Measurements from ENCODE around the gene PLN. TPM values are rescaled to one million over a fixed set of nuclear protein-coding genes. Genes with fewer than 3 reads are reported as not detected.

PLN gene
- total and polyA plus RNA-seq, 10 of the 15 experiments (the other 5 are each of a cell fraction or from before 2014, with no cell fraction given), result 0.16 to 0.44 TPM; not detected in 8

- ChIA-PET RAD21 (ENCODE audit: unreplicated experiment) (no interaction called here), CTCF (interaction anchor here (1.3 kb wide), 1 partner anchor 9 kb away, joined by 3 read pairs; no protein-coding TSS in a partner anchor), SMC1A (ENCODE audit: uncharacterized antibody, unreplicated experiment) (no interaction called here), POLR2A (no interaction called here)
- ATAC-seq, result no peak
- H4K20me1 ChIP-seq (ENCODE audit: control insufficient read depth, insufficient read depth), result no peaks in the 10 kb centered on the region
- intact Hi-C loops (cut with micrococcal nuclease; ENCODE audit: unreplicated experiment) (no loop called here), in situ Hi-C loops (cut with MboI) (no loop called here)
- DNase-seq (ENCODE audit: low read depth, low spot score), result no peak
- H3K9me3 ChIP-seq (replicated peaks; ENCODE audit: control insufficient read depth, insufficient read depth, low read length), result no peaks in the 10 kb centered on the region; the same call in 2 of the 3 replicates
- H2AFZ ChIP-seq (ENCODE audit: control insufficient read depth, low read depth, low read length), result no peak overlapping the region
- no TSS peak for BruUV-seq (replicated peaks)
- no peak for FAIRE-seq
- H3K4me3 ChIP-seq, result no peak overlapping the region
- no peak for TF ChIP-seq RFX5 (IDR thresholded peaks at IDR 0.05; ENCODE audit: low read depth, low read length)
- TF ChIP-seq CHD1 (IDR thresholded peaks at IDR 0.05; ENCODE audit: low read depth, low read length), result no peak
- TF ChIP-seq ZBTB33 (IDR thresholded peaks at IDR 0.05), result no peak
- no peak for TF ChIP-seq RUNX3 (IDR thresholded peaks at IDR 0.05; ENCODE audit: low read length)
- no peak for TF ChIP-seq SPI1 (IDR thresholded peaks at IDR 0.05; ENCODE audit: borderline replicate concordance, insufficient read depth, low read depth, low read length)
- no peak for TF ChIP-seq SP1 (IDR thresholded peaks at IDR 0.05; ENCODE audit: low read depth, low read length)
- no peak for TF ChIP-seq LARP7 (IDR thresholded peaks at IDR 0.05)
- no peak for TF ChIP-seq POU2F2 (IDR thresholded peaks at IDR 0.05; ENCODE audit: borderline replicate concordance, low read depth, low read length)
- no peak for TF ChIP-seq NR2C1 (IDR thresholded peaks at IDR 0.05)
- no peak for TF ChIP-seq BCL3 (IDR thresholded peaks at IDR 0.05; ENCODE audit: borderline replicate concordance, insufficient read depth, low read depth, low read length, poor library complexity, severe bottlenecking)
- no peak for TF ChIP-seq TBL1XR1 (IDR thresholded peaks at IDR 0.05; ENCODE audit: low read depth, low read length)
- TF ChIP-seq JUND (IDR thresholded peaks at IDR 0.05; ENCODE audit: low read depth, low read length), result no peak
- TF ChIP-seq NKRF (conservative IDR thresholded peaks at IDR 0.05), result no peak
- no peak for TF ChIP-seq ELK1 (IDR thresholded peaks at IDR 0.05; ENCODE audit: low read depth, low read length)
- TF ChIP-seq CEBPB (IDR thresholded peaks at IDR 0.05; ENCODE audit: borderline replicate concordance in 1 of 2, low read depth in 2 of 2, low read length in 2 of 2), result no peak
- no peaks in the 10 kb centered on the region for H3K4me1 ChIP-seq (ENCODE audit: control insufficient read depth, insufficient read depth, low read length)
- H3K79me2 ChIP-seq (ENCODE audit: control insufficient read depth, insufficient read depth, low read length), result no peaks in the 10 kb centered on the region
- no peak overlapping the region for H3K9ac ChIP-seq (ENCODE audit: control insufficient read depth, insufficient read depth, low read length)
- 98% methylated on average over 4 of the region's 4 CpGs for WGBS (ENCODE audit: insufficient coverage, insufficient replicate concordance, low lambda C conversion rate, missing lambda C conversion rate)
- H3K4me2 ChIP-seq (ENCODE audit: control insufficient read depth, insufficient read depth), result no peak overlapping the region
- H3K27ac ChIP-seq (ENCODE audit: control insufficient read depth, insufficient read depth), result no peak overlapping the region
- H3K36me3 ChIP-seq (ENCODE audit: control insufficient read depth in 2 of 2, insufficient read depth in 2 of 2, low read length in 1 of 2), result no peaks in the 10 kb centered on the region
- no peaks in the 10 kb centered on the region for H3K27me3 ChIP-seq (replicated peaks in 1 of 2; ENCODE audit: control insufficient read depth in 2 of 2, insufficient read depth in 2 of 2, low read length in 1 of 2)
These were observed 41.1 kb downstream of the PLN start for GRCh38 chr6:118589186-118589585.

All from GM12878 (cell line).